Right cardiac atrium (tissue), 5 donors: ENCODE results near the gene SH3PXD2A. TPM values are rescaled to one million over a fixed set of nuclear protein-coding genes. Genes with fewer than 3 reads are reported as not detected.

ENCODE experiments used
- ATAC-seq, 2 donors: fragments of 200-7000 bp; cut with Tn5 transposase; one replicate each; pipeline versions ENCODE4 v1.8.0 to v1.9.1; 2020; ENCODE audit warnings: moderate library complexity in 2 of 2, mild to moderate bottlenecking in 1 of 2
- DNase-seq, 3 donors: peaks; one replicate each; pipeline ENCODE4 v3.0.0-alpha.2; 2020
- H3K27ac ChIP-seq: one replicate; pipeline ENCODE4 v1.5.1; 2013; ENCODE audit warnings: mild to moderate bottlenecking, low read length, control low read depth, moderate library complexity
- H3K27me3 ChIP-seq: one replicate; pipeline ENCODE4 v1.6.1; 2013; ENCODE audit not compliant: control insufficient read depth, insufficient read depth
- H3K4me1 ChIP-seq: one replicate; pipeline ENCODE4 v1.6.1; 2013; ENCODE audit warnings: low read length; ENCODE audit not compliant: control insufficient read depth, insufficient read depth
- H3K4me3 ChIP-seq: one replicate; pipeline ENCODE4 v1.5.1; 2013; ENCODE audit warnings: low read length, control low read depth
- H3K9me3 ChIP-seq: one replicate; pipeline ENCODE4 v1.6.1; 2013; ENCODE audit warnings: low read length; ENCODE audit not compliant: control insufficient read depth
- WGBS: extraction: QIAGEN DNeasy Blood & Tissue Kit; methylation state at CpG from one replicate; pipeline ENCODE4 v1.1.7; 2013; 5-methylcytosine and 5-hydroxymethylcytosine counted together
- intact Hi-C, 4 donors: fragments of 100-400 bp; cut with DNase I; formaldehyde crosslinking; loops; one replicate each; pipeline versions ENCODE4 v1.11.0 to v1.14.0; 2022 to 2023
- long read RNA-seq, 4 donors: library from polyadenylated mRNA; unstranded; transcript quantifications; one replicate each; pipeline ENCODE4 v2.0.0, GENCODE V29; 2020 to 2021
- polyA plus RNA-seq: library from polyadenylated mRNA; stranded (reverse); fragments of 200-250 nt; gene quantifications from one replicate; pipeline ENCODE4 v1.2.3, GENCODE V29; 2013
- total RNA-seq, 4 donors: library from RNA; stranded (reverse); fragmentation: NEBNext Ultra II Directional; extraction: Animal tissue kit (Norgen Biotek cat#: 25700); gene quantifications; one replicate each; pipeline ENCODE4 v1.2.1, GENCODE V29; 2021
- donor health status: healthy with polysubstance abuse.
- donor health status: DM: no; HTN: yes; CAD: no.
- donor health status: DM: no; HTN: no; CAD: no.
- donor health status: DM: no; HTN: yes; CAD: no; lungs with severe emphysema.
- donor health status: DM: yes; HTN: yes; CAD: no.

The SH3PXD2A gene, protein sequence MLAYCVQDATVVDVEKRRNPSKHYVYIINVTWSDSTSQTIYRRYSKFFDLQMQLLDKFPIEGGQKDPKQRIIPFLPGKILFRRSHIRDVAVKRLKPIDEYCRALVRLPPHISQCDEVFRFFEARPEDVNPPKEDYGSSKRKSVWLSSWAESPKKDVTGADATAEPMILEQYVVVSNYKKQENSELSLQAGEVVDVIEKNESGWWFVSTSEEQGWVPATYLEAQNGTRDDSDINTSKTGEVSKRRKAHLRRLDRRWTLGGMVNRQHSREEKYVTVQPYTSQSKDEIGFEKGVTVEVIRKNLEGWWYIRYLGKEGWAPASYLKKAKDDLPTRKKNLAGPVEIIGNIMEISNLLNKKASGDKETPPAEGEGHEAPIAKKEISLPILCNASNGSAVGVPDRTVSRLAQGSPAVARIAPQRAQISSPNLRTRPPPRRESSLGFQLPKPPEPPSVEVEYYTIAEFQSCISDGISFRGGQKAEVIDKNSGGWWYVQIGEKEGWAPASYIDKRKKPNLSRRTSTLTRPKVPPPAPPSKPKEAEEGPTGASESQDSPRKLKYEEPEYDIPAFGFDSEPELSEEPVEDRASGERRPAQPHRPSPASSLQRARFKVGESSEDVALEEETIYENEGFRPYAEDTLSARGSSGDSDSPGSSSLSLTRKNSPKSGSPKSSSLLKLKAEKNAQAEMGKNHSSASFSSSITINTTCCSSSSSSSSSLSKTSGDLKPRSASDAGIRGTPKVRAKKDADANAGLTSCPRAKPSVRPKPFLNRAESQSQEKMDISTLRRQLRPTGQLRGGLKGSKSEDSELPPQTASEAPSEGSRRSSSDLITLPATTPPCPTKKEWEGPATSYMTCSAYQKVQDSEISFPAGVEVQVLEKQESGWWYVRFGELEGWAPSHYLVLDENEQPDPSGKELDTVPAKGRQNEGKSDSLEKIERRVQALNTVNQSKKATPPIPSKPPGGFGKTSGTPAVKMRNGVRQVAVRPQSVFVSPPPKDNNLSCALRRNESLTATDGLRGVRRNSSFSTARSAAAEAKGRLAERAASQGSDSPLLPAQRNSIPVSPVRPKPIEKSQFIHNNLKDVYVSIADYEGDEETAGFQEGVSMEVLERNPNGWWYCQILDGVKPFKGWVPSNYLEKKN
- total RNA-seq (10 to 100 TPM; 30.2 to 31.7 (median 31.0) TPM), polyA plus RNA-seq (13.5 TPM)
- long read RNA-seq, donor 1, full-length matches to known transcripts, result 1 of 49 reads
- long read RNA-seq, donor 1, partial matches to known transcripts, result 13 of 49 reads
- long read RNA-seq, donor 1, other reads (novel, unspliced or antisense), result 35 of 49 reads
- long read RNA-seq, donor 2, partial matches to known transcripts, result 1 of 16 reads
- long read RNA-seq, donor 2, other reads (novel, unspliced or antisense), result 15 of 16 reads
- long read RNA-seq, donor 3, partial matches to known transcripts, result 10 of 44 reads
- long read RNA-seq, donor 3, other reads (novel, unspliced or antisense), result 34 of 44 reads
- long read RNA-seq, donor 4, partial matches to known transcripts, result 0 of 13 reads
- long read RNA-seq, donor 4, other reads (novel, unspliced or antisense), result 13 of 13 reads

DNA sequence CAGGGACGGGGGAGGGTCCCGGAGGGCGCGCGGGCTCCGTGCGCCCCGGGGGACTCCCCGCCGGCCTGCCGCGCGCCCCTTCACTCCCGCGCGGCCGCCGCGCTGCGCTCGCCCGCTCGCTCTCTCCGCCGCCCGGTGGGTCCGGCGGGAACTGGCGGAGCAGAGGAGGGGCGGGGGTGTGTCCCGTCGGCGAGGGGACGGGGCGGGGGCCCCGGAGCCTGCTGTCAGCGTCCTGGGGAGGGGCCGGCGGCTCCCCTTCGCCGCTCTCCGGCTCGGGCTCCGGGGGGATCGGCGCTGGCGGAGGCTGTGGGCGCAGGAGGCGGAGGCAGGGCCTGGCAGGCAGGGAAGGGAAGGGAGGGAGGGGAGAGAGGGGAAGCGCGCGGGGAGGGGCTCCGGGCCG, at the start of gene SH3PXD2A:
SH3PXD2A (minus strand) TSS at position 153 of the 400 bp plus-strand sequence. CDS start 310 bp downstream, outside the sequence.
- peak; percentile 67 to 87 (median 78) for DNase-seq
- no peaks in the 10 kb centered on the region for H3K9me3 ChIP-seq
- H3K27ac ChIP-seq, result peak within 1 kb of the TSS; percentile 22
- peak within 1 kb of the TSS; percentile 89 for H3K4me3 ChIP-seq
- peaks cover 25% of the 10 kb centered on the region for H3K4me1 ChIP-seq
- under 1% methylated on average over 54 of the region's 54 CpGs for WGBS
- ATAC-seq, result peak; percentile 36 to 40
- H3K27me3 ChIP-seq, result no peaks in the 10 kb centered on the region
- intact Hi-C loops, result loop anchor here in 1 of 4 donors (5.0 to 10.0 kb wide), 2 partner anchors 81 to 143 kb away; no protein-coding TSS in a partner anchor

DNA sequence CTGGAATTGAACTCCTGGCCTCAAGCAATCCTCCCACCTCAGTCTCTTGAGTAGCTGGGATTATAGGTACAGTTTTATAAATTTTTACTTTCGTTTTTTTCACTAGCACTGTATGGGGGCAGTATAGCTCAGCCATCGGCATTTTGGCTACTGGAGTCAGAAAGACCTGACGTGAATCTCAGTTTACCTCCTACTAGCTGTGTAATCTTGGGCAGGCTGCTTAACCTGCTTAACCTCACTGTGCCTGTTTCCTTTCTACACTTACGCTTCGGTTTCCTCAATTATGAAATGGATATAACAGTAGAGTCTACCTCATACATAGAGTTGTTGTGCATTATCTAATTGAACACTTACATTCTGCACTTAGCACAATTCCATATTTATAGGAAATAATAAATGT, 45.9 kb upstream of the SH3PXD2A start:
- Histone ChIP-seq H3K4me3 (no peak overlapping the region), H3K9me3 (no peaks in the 10 kb centered on the region), H3K27ac (no peak overlapping the region), H3K27me3 (no peaks in the 10 kb centered on the region), H3K4me1 (no peaks in the 10 kb centered on the region)
- ATAC-seq, result no peak
- intact Hi-C loops, result no loop called here
- WGBS, result 73% methylated on average over 5 of the region's 5 CpGs
- no peak for DNase-seq

DNA sequence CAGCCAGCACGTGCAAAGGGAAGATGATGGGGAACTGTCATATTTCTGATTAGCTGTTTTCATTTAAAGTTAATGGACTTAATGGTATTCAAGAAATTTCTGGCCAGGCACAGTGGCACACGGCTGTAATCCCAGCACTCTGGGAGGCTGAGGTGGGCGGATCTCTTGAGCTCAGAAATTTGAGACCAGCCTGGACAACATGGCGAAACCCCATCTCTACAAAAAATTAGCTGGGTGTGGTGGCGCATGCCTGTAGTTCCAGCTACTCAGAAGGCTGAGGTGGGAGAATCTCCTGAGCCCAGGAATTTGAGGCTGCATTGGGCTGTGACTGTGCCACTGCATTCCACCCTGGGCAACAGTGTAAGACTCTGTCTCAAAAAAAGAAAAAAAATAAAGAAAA, 43.9 kb upstream of the SH3PXD2A start:
- Histone ChIP-seq H3K4me3 (no peak overlapping the region), H3K27ac (no peak overlapping the region), H3K9me3 (no peaks in the 10 kb centered on the region), H3K4me1 (peaks cover 4% of the 10 kb centered on the region), H3K27me3 (no peaks in the 10 kb centered on the region)
- intact Hi-C loops, result loop anchor here in 2 of 4 donors (10.0 kb wide), 2 partner anchors 65 to 305 kb away; partner anchors contain the start of gene SLK (in 1 of the 2)
- ATAC-seq (no peak), DNase-seq (no peak)
- 95% methylated on average over 5 of the region's 5 CpGs for WGBS

DNA sequence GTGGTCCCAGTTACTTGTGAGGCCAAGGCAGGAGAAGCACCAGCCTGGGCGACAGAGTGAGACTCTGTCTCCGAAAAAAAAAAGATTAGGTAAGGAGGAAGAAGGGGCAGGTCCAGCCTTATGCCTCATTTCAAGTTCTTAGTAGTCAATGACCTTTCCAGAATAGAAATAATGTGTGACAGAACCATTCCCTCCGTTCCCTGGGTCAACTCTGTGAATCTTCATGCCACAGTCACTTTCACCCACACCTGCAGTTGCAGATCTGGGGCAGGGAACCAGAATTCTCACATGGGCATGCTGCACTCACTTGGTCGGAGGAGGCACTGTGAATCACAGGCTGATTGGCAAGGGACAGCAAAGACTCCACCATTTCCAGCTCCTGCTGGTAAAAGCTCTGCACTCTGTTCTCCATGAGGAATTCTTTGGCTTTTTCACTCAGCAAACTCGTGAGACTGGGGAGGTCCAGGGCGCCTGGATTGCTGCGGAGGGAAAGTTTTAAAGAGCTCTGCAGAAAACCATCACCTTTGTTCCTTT, 41.9 kb upstream of the SH3PXD2A start:
- ATAC-seq (peak in 1 of 2 donors; percentile 4), DNase-seq (no peak)
- Histone ChIP-seq H3K4me1 (peaks cover 6% of the 10 kb centered on the region), H3K9me3 (no peaks in the 10 kb centered on the region), H3K27me3 (no peaks in the 10 kb centered on the region), H3K4me3 (no peak overlapping the region), H3K27ac (peak overlapping the region; percentile 17)
- 68% methylated on average over 7 of the region's 7 CpGs for WGBS
- intact Hi-C loops, result loop anchor here in 2 of 4 donors (10.0 kb wide), 2 partner anchors 67 to 307 kb away; partner anchors contain the start of gene SLK (in 1 of the 2)

DNA sequence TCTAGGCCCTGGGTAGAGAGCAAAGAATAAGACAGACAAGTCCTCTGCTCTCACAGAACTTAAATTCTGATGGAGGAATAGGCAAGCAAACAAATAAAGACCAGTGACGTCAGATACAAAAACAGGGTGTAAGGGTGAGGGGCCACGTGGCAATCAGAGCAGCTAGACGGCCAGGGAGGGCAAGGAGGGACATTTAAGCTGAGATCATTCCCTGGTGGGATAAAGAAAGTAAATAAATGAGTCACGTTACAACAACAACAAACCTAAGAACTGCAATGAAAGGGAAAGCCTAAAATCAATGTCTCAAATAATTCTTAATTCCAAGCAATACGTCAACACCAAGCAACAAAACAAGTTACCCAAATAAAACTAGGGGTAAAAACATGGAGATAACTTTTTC, 40.8 kb upstream of the SH3PXD2A start:
- H3K27me3 ChIP-seq, result no peaks in the 10 kb centered on the region
- ATAC-seq (peak in 1 of 2 donors; percentile 41), DNase-seq (no peak)
- peak overlapping the region; percentile 76 for H3K27ac ChIP-seq
- H3K4me1 ChIP-seq, result peaks cover 6% of the 10 kb centered on the region
- H3K9me3 ChIP-seq, result no peaks in the 10 kb centered on the region
- intact Hi-C loops, result loop anchor here in 2 of 4 donors (10.0 kb wide), 2 partner anchors 69 to 309 kb away; partner anchors contain the start of gene SLK (in 1 of the 2)
- 51% methylated on average over 5 of the region's 5 CpGs for WGBS
- no peak overlapping the region for H3K4me3 ChIP-seq

DNA sequence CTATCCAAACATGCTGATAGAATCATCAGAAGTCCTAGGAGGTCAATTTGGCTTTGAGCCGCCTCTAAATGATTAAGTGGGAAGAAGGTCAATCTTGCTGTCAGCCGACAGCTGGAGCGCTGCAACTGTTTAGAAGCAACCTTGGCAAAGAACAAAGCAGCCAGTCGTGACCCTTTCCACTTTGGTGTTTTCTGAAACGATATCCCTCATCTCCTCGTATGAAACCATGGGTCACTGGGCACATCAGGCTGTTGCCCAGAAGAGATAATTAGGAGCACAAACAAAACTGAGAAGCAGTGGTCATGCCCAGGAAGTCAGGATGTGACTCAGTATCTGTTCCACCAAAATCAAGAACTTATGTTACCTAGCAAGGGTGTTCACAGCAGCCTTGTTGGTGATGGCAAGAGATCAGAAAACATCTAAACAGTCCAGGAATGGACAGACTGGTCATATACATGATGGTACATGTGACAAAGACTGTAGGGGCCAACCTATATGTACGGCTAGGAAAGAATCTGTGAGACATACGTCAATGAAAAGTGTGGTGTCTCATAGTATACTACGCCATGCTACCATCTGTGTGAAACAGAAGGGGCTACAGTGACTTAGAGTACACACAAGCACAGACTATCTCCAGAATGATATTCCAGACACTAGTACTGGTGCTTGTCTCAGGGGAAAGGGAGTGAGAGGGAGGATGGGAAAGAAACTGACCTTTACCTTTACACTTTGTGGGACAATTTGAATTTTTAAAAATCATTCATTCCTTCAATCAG, 40.2 kb upstream of the SH3PXD2A start:
- intact Hi-C loops, result loop anchor here in 2 of 4 donors (10.0 kb wide), 2 partner anchors 69 to 309 kb away; partner anchors contain the start of gene SLK (in 1 of the 2)
- ATAC-seq (peak; percentile 43 to 75), DNase-seq (peak in 1 of 3 donors; percentile 62)
- Histone ChIP-seq H3K9me3 (no peaks in the 10 kb centered on the region), H3K4me1 (peaks cover 6% of the 10 kb centered on the region), H3K4me3 (no peak overlapping the region), H3K27ac (peak overlapping the region; percentile 76), H3K27me3 (no peaks in the 10 kb centered on the region)
- WGBS, result 48% methylated on average over 9 of the region's 9 CpGs

DNA sequence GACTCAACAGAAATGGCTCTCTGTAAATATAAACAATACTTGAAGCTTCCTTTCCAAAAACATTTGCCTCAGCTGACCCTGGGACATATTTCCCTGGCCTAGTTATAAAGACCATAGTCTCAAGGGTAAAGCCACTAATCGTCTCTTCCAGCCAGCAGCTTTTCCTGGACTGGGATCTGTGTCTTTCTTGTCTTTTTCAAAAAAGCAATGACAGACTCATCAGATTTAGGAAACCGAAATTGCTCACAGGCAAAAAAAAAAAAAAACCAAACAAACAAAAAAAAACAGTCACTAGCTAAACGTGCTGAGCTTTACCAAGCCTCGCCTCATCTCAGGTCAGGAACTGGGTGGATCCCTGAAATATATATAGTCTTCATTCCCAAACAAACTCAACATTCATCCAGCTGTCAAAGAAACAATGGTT, 39.1 kb upstream of the SH3PXD2A start:
- H3K4me3 ChIP-seq, result no peak overlapping the region
- intact Hi-C loops, result loop anchor here in 2 of 4 donors (10.0 kb wide), 2 partner anchors 70 to 310 kb away; partner anchors contain the start of gene SLK (in 1 of the 2)
- H3K27me3 ChIP-seq, result no peaks in the 10 kb centered on the region
- ATAC-seq (peak; percentile 59 to 77), DNase-seq (no peak)
- H3K4me1 ChIP-seq, result peaks cover 6% of the 10 kb centered on the region
- no peaks in the 10 kb centered on the region for H3K9me3 ChIP-seq
- 30% methylated on average over 4 of the region's 4 CpGs for WGBS
- H3K27ac ChIP-seq, result peak overlapping the region; percentile 61

DNA sequence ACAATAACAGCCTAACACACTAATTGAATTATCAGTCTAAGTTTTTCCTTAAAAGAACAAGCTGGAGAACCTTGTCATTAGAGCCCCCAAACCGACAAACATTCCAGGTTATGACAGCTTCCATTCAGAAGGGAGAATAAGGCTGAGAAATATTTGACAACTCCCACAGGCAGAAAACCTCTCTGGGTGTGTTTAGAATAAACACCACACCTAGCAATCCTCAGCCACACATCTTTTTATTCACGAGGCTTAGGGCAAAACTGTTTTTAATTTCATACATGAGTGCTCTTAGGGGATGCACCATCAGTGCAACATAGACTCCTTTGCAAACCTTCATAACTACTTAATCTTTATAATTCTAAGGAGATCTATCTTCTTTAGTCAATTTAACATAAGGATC, 38.4 kb upstream of the SH3PXD2A start:
- ATAC-seq (no peak), DNase-seq (no peak)
- H3K4me3 ChIP-seq, result no peak overlapping the region
- no peaks in the 10 kb centered on the region for H3K9me3 ChIP-seq
- no peaks in the 10 kb centered on the region for H3K27me3 ChIP-seq
- H3K27ac ChIP-seq, result peak overlapping the region; percentile 74
- 41% methylated on average over 2 of the region's 2 CpGs for WGBS
- intact Hi-C loops, result loop anchor here in 2 of 4 donors (10.0 kb wide), 2 partner anchors 71 to 311 kb away; partner anchors contain the start of gene SLK (in 1 of the 2)
- peaks cover 6% of the 10 kb centered on the region for H3K4me1 ChIP-seq

DNA sequence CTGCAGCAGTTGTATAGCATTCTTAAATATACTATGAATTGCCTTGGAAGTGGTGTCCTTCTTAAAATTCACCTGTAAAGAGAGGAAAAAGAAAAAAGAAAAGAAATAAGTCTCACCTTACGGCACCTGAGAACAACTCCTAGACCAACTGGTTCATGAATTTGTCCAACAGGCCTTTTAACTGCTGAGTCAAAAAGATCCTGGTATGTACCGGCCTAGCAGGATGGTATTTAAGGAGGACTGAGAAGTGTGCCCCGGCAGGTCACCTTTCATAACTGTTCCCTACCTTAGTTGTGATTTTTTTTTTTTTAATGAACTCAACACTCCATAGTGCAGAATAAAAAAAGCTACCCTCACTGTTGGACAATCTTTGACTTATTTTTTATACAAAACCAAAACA, 36.8 kb upstream of the SH3PXD2A start:
- H3K4me3 ChIP-seq, result no peak overlapping the region
- WGBS, result 96% methylated on average over 3 of the region's 3 CpGs
- no peaks in the 10 kb centered on the region for H3K9me3 ChIP-seq
- intact Hi-C loops, result loop anchor here in 2 of 4 donors (10.0 kb wide), 2 partner anchors 73 to 313 kb away; partner anchors contain the start of gene SLK (in 1 of the 2)
- no peak overlapping the region for H3K27ac ChIP-seq
- H3K4me1 ChIP-seq, result peaks cover 6% of the 10 kb centered on the region
- ATAC-seq, result no peak
- DNase-seq, result no peak
- H3K27me3 ChIP-seq, result no peaks in the 10 kb centered on the region
